ENCODE data around the gene ARMH3.

DNA sequence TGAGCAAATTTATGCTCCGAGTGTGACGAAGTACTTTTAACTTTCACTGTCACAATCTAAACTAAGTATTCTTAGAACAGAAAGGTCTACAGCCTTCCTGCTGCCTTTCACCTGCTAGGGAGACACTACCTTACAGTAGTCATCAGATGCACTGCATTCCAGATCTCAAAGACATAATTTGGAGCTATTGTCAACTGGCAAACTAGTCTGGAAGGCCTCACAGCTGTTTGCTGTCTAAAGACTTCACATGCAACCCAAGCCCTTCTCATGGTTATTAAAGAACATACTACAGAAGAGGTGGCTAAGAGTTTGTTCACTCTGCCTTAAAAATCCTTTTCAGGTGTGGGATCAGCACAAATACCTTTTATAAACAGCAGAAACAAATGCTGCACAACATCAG lies 120.5 kb downstream of the ARMH3 start:
- no peak for TF ChIP-seq POLR2AphosphoS5 (IDR thresholded peaks at IDR 0.05; ENCODE audit: low read depth, low read length)
- TF ChIP-seq, protein P1, sequence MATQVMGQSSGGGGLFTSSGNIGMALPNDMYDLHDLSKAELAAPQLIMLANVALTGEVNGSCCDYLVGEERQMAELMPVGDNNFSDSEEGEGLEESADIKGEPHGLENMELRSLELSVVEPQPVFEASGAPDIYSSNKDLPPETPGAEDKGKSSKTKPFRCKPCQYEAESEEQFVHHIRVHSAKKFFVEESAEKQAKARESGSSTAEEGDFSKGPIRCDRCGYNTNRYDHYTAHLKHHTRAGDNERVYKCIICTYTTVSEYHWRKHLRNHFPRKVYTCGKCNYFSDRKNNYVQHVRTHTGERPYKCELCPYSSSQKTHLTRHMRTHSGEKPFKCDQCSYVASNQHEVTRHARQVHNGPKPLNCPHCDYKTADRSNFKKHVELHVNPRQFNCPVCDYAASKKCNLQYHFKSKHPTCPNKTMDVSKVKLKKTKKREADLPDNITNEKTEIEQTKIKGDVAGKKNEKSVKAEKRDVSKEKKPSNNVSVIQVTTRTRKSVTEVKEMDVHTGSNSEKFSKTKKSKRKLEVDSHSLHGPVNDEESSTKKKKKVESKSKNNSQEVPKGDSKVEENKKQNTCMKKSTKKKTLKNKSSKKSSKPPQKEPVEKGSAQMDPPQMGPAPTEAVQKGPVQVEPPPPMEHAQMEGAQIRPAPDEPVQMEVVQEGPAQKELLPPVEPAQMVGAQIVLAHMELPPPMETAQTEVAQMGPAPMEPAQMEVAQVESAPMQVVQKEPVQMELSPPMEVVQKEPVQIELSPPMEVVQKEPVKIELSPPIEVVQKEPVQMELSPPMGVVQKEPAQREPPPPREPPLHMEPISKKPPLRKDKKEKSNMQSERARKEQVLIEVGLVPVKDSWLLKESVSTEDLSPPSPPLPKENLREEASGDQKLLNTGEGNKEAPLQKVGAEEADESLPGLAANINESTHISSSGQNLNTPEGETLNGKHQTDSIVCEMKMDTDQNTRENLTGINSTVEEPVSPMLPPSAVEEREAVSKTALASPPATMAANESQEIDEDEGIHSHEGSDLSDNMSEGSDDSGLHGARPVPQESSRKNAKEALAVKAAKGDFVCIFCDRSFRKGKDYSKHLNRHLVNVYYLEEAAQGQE (IDR thresholded peaks at IDR 0.05; ENCODE audit: insufficient read depth in 1 of 2, low read depth in 2 of 2, low read length in 2 of 2): no peak
- TF ChIP-seq SIN3A (IDR thresholded peaks at IDR 0.05; ENCODE audit: borderline replicate concordance, insufficient read depth, low read length): no peak

Data from PFSK-1 (cell line).